Esophagus muscularis mucosa (tissue), 4 donors: ENCODE measurements around the gene CDK5RAP2.

Experiments used
- EP300 ChIP-seq: sonication (generic); formaldehyde crosslinking; IDR thresholded peaks from one replicate; pipeline ENCODE4 v1.6.1; 2017; ENCODE audit warnings: antibody characterized with exemption
- POLR2A ChIP-seq: fragments of 450-650 bp; IDR thresholded peaks from one replicate; pipeline ENCODE4 v1.6.1; 2017; ENCODE audit warnings: antibody characterized with exemption, moderate library complexity, mild to moderate bottlenecking, low read depth
- TF ChIP-seq, protein P1 (sequence below), 3 experiments: fragments of 200-600 bp in 2 of 3; fragments of 450-650 bp in 1 of 3; sonication (generic) in 2 of 3; IDR thresholded peaks; one replicate each; pipeline ENCODE4 v1.5.1; 2017 to 2019; ENCODE audit warnings: antibody characterized with exemption in 3 of 3, mild to moderate bottlenecking in 2 of 3, moderate library complexity in 1 of 3

DNA sequence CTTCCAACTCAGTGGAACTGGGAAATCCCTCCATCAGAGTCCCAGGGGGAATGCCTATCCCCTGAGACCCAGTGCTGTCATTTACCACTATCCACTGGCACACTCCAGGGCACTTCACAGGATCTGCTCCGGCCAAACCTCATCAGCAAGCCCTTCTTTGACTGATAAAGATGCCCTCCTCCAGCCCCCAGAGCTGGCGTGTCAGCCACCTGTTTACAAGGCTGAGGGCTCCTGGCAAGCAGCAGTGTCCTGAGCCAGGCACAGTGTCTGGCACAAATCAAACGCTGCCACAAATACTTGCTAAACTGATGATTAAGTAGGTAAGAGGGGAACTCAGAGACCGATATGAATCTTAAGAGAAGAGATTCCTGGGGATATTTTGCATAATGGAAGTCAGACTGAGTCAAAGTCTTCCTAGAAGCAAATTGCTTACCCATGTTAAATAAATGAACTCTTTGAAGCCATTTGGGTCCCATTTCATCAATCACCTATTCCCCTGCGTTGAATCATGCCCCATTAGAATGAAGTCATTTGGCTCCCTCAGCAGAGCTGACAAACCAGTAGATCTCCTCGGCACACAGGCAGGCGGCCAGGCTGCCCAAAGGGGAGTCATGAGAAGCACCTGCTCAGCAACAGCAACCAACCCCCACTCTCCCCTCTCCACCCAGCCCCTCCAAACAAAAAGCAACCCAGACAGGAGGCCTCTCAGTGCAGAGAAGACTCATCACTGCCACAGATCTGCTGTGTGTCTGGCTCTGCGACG lies 97.4 kb downstream of the CDK5RAP2 start:
- TF ChIP-seq, protein P1, sequence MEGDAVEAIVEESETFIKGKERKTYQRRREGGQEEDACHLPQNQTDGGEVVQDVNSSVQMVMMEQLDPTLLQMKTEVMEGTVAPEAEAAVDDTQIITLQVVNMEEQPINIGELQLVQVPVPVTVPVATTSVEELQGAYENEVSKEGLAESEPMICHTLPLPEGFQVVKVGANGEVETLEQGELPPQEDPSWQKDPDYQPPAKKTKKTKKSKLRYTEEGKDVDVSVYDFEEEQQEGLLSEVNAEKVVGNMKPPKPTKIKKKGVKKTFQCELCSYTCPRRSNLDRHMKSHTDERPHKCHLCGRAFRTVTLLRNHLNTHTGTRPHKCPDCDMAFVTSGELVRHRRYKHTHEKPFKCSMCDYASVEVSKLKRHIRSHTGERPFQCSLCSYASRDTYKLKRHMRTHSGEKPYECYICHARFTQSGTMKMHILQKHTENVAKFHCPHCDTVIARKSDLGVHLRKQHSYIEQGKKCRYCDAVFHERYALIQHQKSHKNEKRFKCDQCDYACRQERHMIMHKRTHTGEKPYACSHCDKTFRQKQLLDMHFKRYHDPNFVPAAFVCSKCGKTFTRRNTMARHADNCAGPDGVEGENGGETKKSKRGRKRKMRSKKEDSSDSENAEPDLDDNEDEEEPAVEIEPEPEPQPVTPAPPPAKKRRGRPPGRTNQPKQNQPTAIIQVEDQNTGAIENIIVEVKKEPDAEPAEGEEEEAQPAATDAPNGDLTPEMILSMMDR (IDR thresholded peaks at IDR 0.05) = no peak
- TF ChIP-seq POLR2A = no peak
- no peak for TF ChIP-seq EP300
